ENCODE measurements around the gene SF3A1. TPM values are rescaled to one million over a fixed set of nuclear protein-coding genes. Genes with fewer than 3 reads are reported as not detected.
A peak's percentile ranks its signal among the peaks of the same experiment; 100 is the strongest.

Gene SF3A1
- total RNA-seq, 1 donor from 2014 or later = 139 TPM

- H3K4me1 ChIP-seq (ENCODE audit: insufficient read depth, low read length) = peaks cover 30% of the 10 kb centered on the region
- no peaks in the 10 kb centered on the region for H3K9me3 Mint-ChIP-seq (ENCODE audit: unreplicated experiment)
- no peak overlapping the region for H2AFZ ChIP-seq (ENCODE audit: low read depth, low read length)
- no peaks in the 10 kb centered on the region for H3K27me3 ChIP-seq (ENCODE audit: insufficient read depth, low read length)
- FAIRE-seq (no peak), DNase-seq (ENCODE audit: low read depth) (peak; percentile 70)
- H3K36me3 ChIP-seq (ENCODE audit: insufficient read depth, low read length) = peaks cover 7% of the 10 kb centered on the region
- peaks cover 72% of the 10 kb centered on the region for H3K79me2 ChIP-seq (ENCODE audit: insufficient read depth, low read length)
- H3K9me3 ChIP-seq (ENCODE audit: insufficient read depth, low read depth, low read length) = no peaks in the 10 kb centered on the region
- no peak for TF ChIP-seq CTCF (IDR thresholded peaks at IDR 0.05; ENCODE audit: insufficient read depth, low read depth, low read length)
- no peak for TF ChIP-seq EZH2 (IDR thresholded peaks at IDR 0.05; ENCODE audit: insufficient read depth, low read length)
- peak overlapping the region; percentile 95 for H3K9ac ChIP-seq (ENCODE audit: low read length)
- peaks cover 16% of the 10 kb centered on the region for H3K36me3 Mint-ChIP-seq (ENCODE audit: low read depth, unreplicated experiment)
- no peaks in the 10 kb centered on the region for H3K27me3 Mint-ChIP-seq (ENCODE audit: low read depth, unreplicated experiment)
- peaks cover 70% of the 10 kb centered on the region for H4K20me1 ChIP-seq (ENCODE audit: insufficient read depth, low read length)
- H3K4me1 Mint-ChIP-seq (ENCODE audit: low read depth, unreplicated experiment) = peaks cover 28% of the 10 kb centered on the region
- H3K4me2 ChIP-seq (ENCODE audit: low read length) = peak overlapping the region; percentile 99
- peak overlapping the region; percentile 77 for H3K4me3 ChIP-seq (ENCODE audit: insufficient read depth, low read depth, low read length)
- H3K27ac ChIP-seq (ENCODE audit: low read depth, low read length) = peak overlapping the region; percentile 66
- H3K4me3 Mint-ChIP-seq (ENCODE audit: unreplicated experiment) = peak overlapping the region; percentile 92
- peak overlapping the region; percentile 91 for H3K27ac Mint-ChIP-seq (ENCODE audit: unreplicated experiment)
These were observed 32.5 kb downstream of the SF3A1 start for GRCh38 chr22:30324014-30324730.

GRCh38 chr22:30323246-30323645, 33.4 kb downstream of the SF3A1 start:
- Histone ChIP-seq H2AFZ (ENCODE audit: low read depth, low read length) (no peak overlapping the region), H3K79me2 (ENCODE audit: insufficient read depth, low read length) (peaks cover 82% of the 10 kb centered on the region), H3K4me3 (ENCODE audit: insufficient read depth, low read depth, low read length) (no peak overlapping the region), H3K9me3 (ENCODE audit: insufficient read depth, low read depth, low read length) (no peaks in the 10 kb centered on the region), H3K36me3 (ENCODE audit: insufficient read depth, low read length) (peaks cover 3% of the 10 kb centered on the region), H4K20me1 (ENCODE audit: insufficient read depth, low read length) (peaks cover 80% of the 10 kb centered on the region), H3K27me3 (ENCODE audit: insufficient read depth, low read length) (no peaks in the 10 kb centered on the region), H3K4me2 (ENCODE audit: low read length) (no peak overlapping the region), H3K9ac (ENCODE audit: low read length) (no peak overlapping the region), H3K27ac (ENCODE audit: low read depth, low read length) (no peak overlapping the region), H3K4me1 (ENCODE audit: insufficient read depth, low read length) (peaks cover 30% of the 10 kb centered on the region)
- DNase-seq (ENCODE audit: low read depth) (no peak), FAIRE-seq (no peak)
- Mint-ChIP-seq H3K27ac (ENCODE audit: unreplicated experiment) (no peak overlapping the region), H3K4me1 (ENCODE audit: low read depth, unreplicated experiment) (peaks cover 26% of the 10 kb centered on the region), H3K36me3 (ENCODE audit: low read depth, unreplicated experiment) (peaks cover 18% of the 10 kb centered on the region), H3K27me3 (ENCODE audit: low read depth, unreplicated experiment) (no peaks in the 10 kb centered on the region), H3K4me3 (ENCODE audit: unreplicated experiment) (no peak overlapping the region), H3K9me3 (ENCODE audit: unreplicated experiment) (no peaks in the 10 kb centered on the region)
- no peak for TF ChIP-seq EZH2 (IDR thresholded peaks at IDR 0.05; ENCODE audit: insufficient read depth, low read length)
- TF ChIP-seq CTCF (IDR thresholded peaks at IDR 0.05; ENCODE audit: insufficient read depth, low read depth, low read length) = no peak

GRCh38 chr22:30321461-30321860, 35.2 kb downstream of the SF3A1 start:
- Histone ChIP-seq H2AFZ (ENCODE audit: low read depth, low read length) (no peak overlapping the region), H3K27me3 (ENCODE audit: insufficient read depth, low read length) (no peaks in the 10 kb centered on the region), H3K36me3 (ENCODE audit: insufficient read depth, low read length) (peaks cover 3% of the 10 kb centered on the region), H3K79me2 (ENCODE audit: insufficient read depth, low read length) (peaks cover 97% of the 10 kb centered on the region), H3K4me1 (ENCODE audit: insufficient read depth, low read length) (peaks cover 25% of the 10 kb centered on the region), H3K9ac (ENCODE audit: low read length) (no peak overlapping the region), H4K20me1 (ENCODE audit: insufficient read depth, low read length) (peaks cover 98% of the 10 kb centered on the region), H3K4me2 (ENCODE audit: low read length) (no peak overlapping the region), H3K9me3 (ENCODE audit: insufficient read depth, low read depth, low read length) (no peaks in the 10 kb centered on the region), H3K4me3 (ENCODE audit: insufficient read depth, low read depth, low read length) (no peak overlapping the region), H3K27ac (ENCODE audit: low read depth, low read length) (no peak overlapping the region)
- TF ChIP-seq CTCF (IDR thresholded peaks at IDR 0.05; ENCODE audit: insufficient read depth, low read depth, low read length) (no peak), EZH2 (IDR thresholded peaks at IDR 0.05; ENCODE audit: insufficient read depth, low read length) (no peak)
- H3K4me1 Mint-ChIP-seq (ENCODE audit: low read depth, unreplicated experiment) = peaks cover 26% of the 10 kb centered on the region
- FAIRE-seq (no peak), DNase-seq (ENCODE audit: low read depth) (no peak)
- peaks cover 18% of the 10 kb centered on the region for H3K36me3 Mint-ChIP-seq (ENCODE audit: low read depth, unreplicated experiment)
- H3K27ac Mint-ChIP-seq (ENCODE audit: unreplicated experiment) = no peak overlapping the region
- H3K4me3 Mint-ChIP-seq (ENCODE audit: unreplicated experiment) = no peak overlapping the region
- H3K9me3 Mint-ChIP-seq (ENCODE audit: unreplicated experiment) = no peaks in the 10 kb centered on the region
- no peaks in the 10 kb centered on the region for H3K27me3 Mint-ChIP-seq (ENCODE audit: low read depth, unreplicated experiment)

Data from astrocyte (in vitro differentiated cells and primary cell).